Measurements from ENCODE around the gene SPATA6L. TPM values are rescaled to one million over a fixed set of nuclear protein-coding genes. Genes with fewer than 3 reads are reported as not detected.

Gene SPATA6L
- total and polyA plus RNA-seq, 10 of the 15 experiments (the other 5 are each of a cell fraction or from before 2014, with no cell fraction given) = 0.37 to 1.6 (median 0.91) TPM

GRCh38 chr9:4550777-4551484, 115.3 kb downstream of the SPATA6L start:
- H2AFZ ChIP-seq (ENCODE audit: control insufficient read depth, low read depth, low read length) = no peak overlapping the region
- no peak for FAIRE-seq
- no peak overlapping the region for H3K27ac ChIP-seq (ENCODE audit: control insufficient read depth, insufficient read depth)
- in situ Hi-C loops (cut with MboI) = no loop called here
- H3K9ac ChIP-seq (ENCODE audit: control insufficient read depth, insufficient read depth, low read length) = no peak overlapping the region
- no peaks in the 10 kb centered on the region for H3K79me2 ChIP-seq (ENCODE audit: control insufficient read depth, insufficient read depth, low read length)
- H3K36me3 ChIP-seq (ENCODE audit: control insufficient read depth in 2 of 2, insufficient read depth in 2 of 2, low read length in 1 of 2) = no peaks in the 10 kb centered on the region; a peak in 1 of 4 replicates
- CTCF ChIA-PET = interaction anchor here (0.8 to 5.9 kb wide), 11 partner anchors 8 to 233 kb away, joined by 3 to 111 read pairs (median 5); no protein-coding TSS in a partner anchor
- no TSS peak for BruUV-seq (replicated peaks)
- 53% methylated on average over 4 of the region's 4 CpGs for WGBS (ENCODE audit: insufficient coverage, insufficient replicate concordance, low lambda C conversion rate, missing lambda C conversion rate)
- TF ChIP-seq ZNF687 (IDR thresholded peaks at IDR 0.05) (0 out of 2 replicates have a peak, but pooled peaks have one; percentile 21), IRF4 (IDR thresholded peaks at IDR 0.05; ENCODE audit: low read depth, low read length) (no peak)
- SMC1A ChIA-PET (ENCODE audit: uncharacterized antibody, unreplicated experiment) = interaction anchor here (0.9 to 6.2 kb wide), 13 partner anchors 8 to 437 kb away, joined by 3 to 63 read pairs (median 3); no protein-coding TSS in a partner anchor
- POLR2A ChIA-PET = no interaction called here
- H3K27me3 ChIP-seq (replicated peaks in 1 of 2; ENCODE audit: control insufficient read depth in 2 of 2, insufficient read depth in 2 of 2, low read length in 1 of 2) = no peaks in the 10 kb centered on the region
- no peak for DNase-seq (ENCODE audit: low read depth, low spot score)
- intact Hi-C loops (cut with micrococcal nuclease; ENCODE audit: unreplicated experiment) = no loop called here
- H3K4me1 ChIP-seq (ENCODE audit: control insufficient read depth, insufficient read depth, low read length) = no peaks in the 10 kb centered on the region
- no peak for ATAC-seq
- H3K4me3 ChIP-seq = no peak overlapping the region
- no peaks in the 10 kb centered on the region for H3K9me3 ChIP-seq (replicated peaks; ENCODE audit: control insufficient read depth, insufficient read depth, low read length)
- no peak overlapping the region for H3K4me2 ChIP-seq (ENCODE audit: control insufficient read depth, insufficient read depth)
- H4K20me1 ChIP-seq (ENCODE audit: control insufficient read depth, insufficient read depth) = no peaks in the 10 kb centered on the region
- RAD21 ChIA-PET (ENCODE audit: unreplicated experiment) = interaction anchor here (4.5 kb wide), 1 partner anchor 163 kb away, joined by 28 read pairs; no protein-coding TSS in a partner anchor

Data from GM12878 (cell line).